A673 (cell line): ENCODE data around the gene NEK7. TPM values are rescaled to one million over a fixed set of nuclear protein-coding genes. Genes with fewer than 3 reads are reported as not detected.
"Not testable (repeated sequence)": the region's sequence is repeated elsewhere in the genome, so short reads cannot be mapped to it uniquely, and the experiment has no call there.

Experiments used
- BruUV-seq: library from RNA; stranded (reverse); fragments of 400-500 nt; replicated peaks from 2 replicates; lab custom pipeline; 2021; lab: Mats Ljungman, UMichigan
- CTCF ChIA-PET: fragments of 300-600 bp; sonication (Branson Sonifier 250); formaldehyde crosslinking; loops from one replicate; lab custom pipeline; 2022; ENCODE audit warnings: antibody characterized with exemption; lab: Charles Lee
- POLR2A ChIA-PET: fragments of 300-600 bp; sonication (Branson Sonifier 250); formaldehyde crosslinking; loops from one replicate; lab custom pipeline; 2022; ENCODE audit warnings: antibody characterized with exemption; ENCODE audit not compliant: low non-redundant PET; lab: Charles Lee
- DNase-seq: peaks from one replicate; pipeline ENCODE4 v3.0.0-alpha.2; 2015; ENCODE audit warnings: low spot score
- H3K27ac ChIP-seq: fragments of 200-600 bp; sonication (generic); 2 replicates; pipeline ENCODE4 v1.5.1; 2016; ENCODE audit warnings: mixed run types, low read depth, mild to moderate bottlenecking, mixed read lengths, antibody characterized with exemption, low read length; ENCODE audit not compliant: poor library complexity, severe bottlenecking
- H3K27me3 ChIP-seq: fragments of 200-600 bp; sonication (generic); replicated peaks from 2 replicates; pipeline ENCODE4 v1.6.1; 2017; ENCODE audit warnings: mixed run types, low read depth, mild to moderate bottlenecking, mixed read lengths, antibody characterized with exemption, low read length; ENCODE audit not compliant: insufficient read depth, poor library complexity
- H3K36me3 ChIP-seq: fragments of 200-600 bp; sonication (generic); 2 replicates; pipeline ENCODE4 v1.6.1; 2016; ENCODE audit warnings: mixed run types, mild to moderate bottlenecking, mixed read lengths, antibody characterized with exemption, low read length; ENCODE audit not compliant: insufficient read depth, poor library complexity, severe bottlenecking
- H3K4me1 ChIP-seq: fragments of 200-600 bp; sonication (generic); 2 replicates; pipeline ENCODE4 v1.6.1; 2017; ENCODE audit warnings: mixed run types, mild to moderate bottlenecking, mixed read lengths, antibody characterized with exemption, low read length; ENCODE audit not compliant: insufficient read depth, poor library complexity, severe bottlenecking
- H3K4me3 ChIP-seq: fragments of 200-600 bp; sonication (generic); 2 replicates; pipeline ENCODE4 v1.5.1; 2016; ENCODE audit warnings: low read depth, mixed run types, mild to moderate bottlenecking, mixed read lengths, low read length; ENCODE audit not compliant: poor library complexity, severe bottlenecking
- H3K9me3 ChIP-seq: fragments of 200-600 bp; sonication (generic); 2 replicates; pipeline ENCODE4 v1.6.1; 2016; ENCODE audit warnings: mixed run types, low read depth, mild to moderate bottlenecking, mixed read lengths, antibody characterized with exemption, low read length; ENCODE audit not compliant: poor library complexity, severe bottlenecking
- EZH2 ChIP-seq: fragments of 200-600 bp; sonication (generic); IDR thresholded peaks from 2 replicates; pipeline ENCODE4 v1.6.1; 2017; ENCODE audit warnings: borderline replicate concordance, low read depth, mild to moderate bottlenecking, mixed read lengths, antibody characterized with exemption, low read length; ENCODE audit not compliant: poor library complexity, severe bottlenecking
- intact Hi-C: fragments of 100-400 bp; cut with micrococcal nuclease; formaldehyde crosslinking; loops from one replicate; pipeline ENCODE4 v1.10.0; 2022; ENCODE audit not compliant: unreplicated experiment
- total RNA-seq: library from RNA; stranded (reverse); gene quantifications from 2 replicates; pipeline ENCODE4 v1.2.3, GENCODE V29; 2021
- TF ChIP-seq, protein P1 (sequence below): fragments of 300-800, 200-600 bp; sonication (generic); conservative IDR thresholded peaks from 2 replicates; pipeline ENCODE4 v1.5.1; 2017; ENCODE audit warnings: low read depth, mild to moderate bottlenecking, antibody characterized with exemption, low read length, moderate library complexity, mixed read lengths

Gene NEK7
- total RNA-seq, 1 experiment from 2014 or later, result 18.6 TPM

DNA sequence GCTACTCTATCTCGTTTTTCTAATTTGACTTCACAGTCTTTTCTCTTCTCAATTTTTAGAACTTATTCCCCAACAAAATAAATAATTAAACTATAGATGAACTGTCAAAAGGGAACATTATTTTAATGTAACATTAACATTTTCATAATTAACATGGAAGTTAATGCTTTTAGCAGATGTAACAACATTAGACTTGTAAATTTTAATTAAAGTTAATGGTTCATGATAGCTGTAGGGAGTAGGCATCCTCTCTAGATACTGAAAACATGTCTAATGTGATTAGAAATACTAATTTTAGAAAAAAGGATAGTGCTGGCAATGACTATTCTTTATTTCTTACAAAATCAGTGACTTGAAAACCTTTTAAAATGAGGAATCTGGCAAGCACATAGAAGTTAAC is 32.1 kb upstream of the NEK7 start:
- BruUV-seq, result no TSS peak
- CTCF ChIA-PET, result no interaction called here
- TF ChIP-seq EZH2, result no peak
- TF ChIP-seq, protein P1, sequence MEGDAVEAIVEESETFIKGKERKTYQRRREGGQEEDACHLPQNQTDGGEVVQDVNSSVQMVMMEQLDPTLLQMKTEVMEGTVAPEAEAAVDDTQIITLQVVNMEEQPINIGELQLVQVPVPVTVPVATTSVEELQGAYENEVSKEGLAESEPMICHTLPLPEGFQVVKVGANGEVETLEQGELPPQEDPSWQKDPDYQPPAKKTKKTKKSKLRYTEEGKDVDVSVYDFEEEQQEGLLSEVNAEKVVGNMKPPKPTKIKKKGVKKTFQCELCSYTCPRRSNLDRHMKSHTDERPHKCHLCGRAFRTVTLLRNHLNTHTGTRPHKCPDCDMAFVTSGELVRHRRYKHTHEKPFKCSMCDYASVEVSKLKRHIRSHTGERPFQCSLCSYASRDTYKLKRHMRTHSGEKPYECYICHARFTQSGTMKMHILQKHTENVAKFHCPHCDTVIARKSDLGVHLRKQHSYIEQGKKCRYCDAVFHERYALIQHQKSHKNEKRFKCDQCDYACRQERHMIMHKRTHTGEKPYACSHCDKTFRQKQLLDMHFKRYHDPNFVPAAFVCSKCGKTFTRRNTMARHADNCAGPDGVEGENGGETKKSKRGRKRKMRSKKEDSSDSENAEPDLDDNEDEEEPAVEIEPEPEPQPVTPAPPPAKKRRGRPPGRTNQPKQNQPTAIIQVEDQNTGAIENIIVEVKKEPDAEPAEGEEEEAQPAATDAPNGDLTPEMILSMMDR, result no peak
- Histone ChIP-seq H3K9me3 (no peaks in the 10 kb centered on the region), H3K4me1 (no peaks in the 10 kb centered on the region), H3K27ac (no peak overlapping the region), H3K4me3 (no peak overlapping the region), H3K36me3 (no peaks in the 10 kb centered on the region), H3K27me3 (no peaks in the 10 kb centered on the region)
- intact Hi-C loops, result no loop called here
- DNase-seq, result no peak
- POLR2A ChIA-PET, result no interaction called here

DNA sequence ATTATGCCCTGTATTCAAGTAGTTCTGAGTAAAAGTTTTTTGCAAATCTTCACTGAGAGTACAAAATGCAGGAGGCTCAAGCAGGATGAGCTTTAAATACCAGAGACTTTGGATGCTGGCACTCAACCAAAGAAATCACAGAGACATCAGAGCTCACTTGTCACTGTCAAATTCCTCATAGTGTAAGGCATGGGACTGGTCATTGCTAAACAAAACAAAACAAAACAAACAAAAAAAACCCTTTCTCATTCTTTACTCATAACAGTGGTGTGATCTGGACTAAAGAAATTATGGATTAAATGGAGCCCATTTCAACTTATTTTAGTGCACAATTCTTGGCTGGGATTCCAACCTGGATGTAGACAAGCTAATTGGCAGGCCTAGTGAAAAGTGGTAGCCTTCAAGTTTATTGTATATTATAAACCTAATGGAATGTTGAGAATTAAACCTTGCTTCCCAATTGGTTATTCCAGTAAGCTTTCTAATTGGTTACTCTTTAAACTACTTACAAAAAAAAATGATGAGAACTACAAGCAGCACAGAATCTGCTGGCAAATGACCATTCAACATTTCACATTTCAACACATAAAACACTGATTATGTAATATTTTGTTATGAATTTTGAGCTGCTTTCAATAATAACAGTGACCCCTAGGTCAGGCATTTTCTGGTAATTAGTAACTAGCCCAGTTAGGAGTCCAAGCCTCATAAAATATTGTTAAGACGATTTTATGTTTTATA is 30.6 kb upstream of the NEK7 start:
- peak; percentile 43 for DNase-seq
- Histone ChIP-seq H3K27me3 (no peaks in the 10 kb centered on the region), H3K9me3 (no peaks in the 10 kb centered on the region), H3K27ac (no peak overlapping the region), H3K36me3 (no peaks in the 10 kb centered on the region), H3K4me3 (no peak overlapping the region), H3K4me1 (no peaks in the 10 kb centered on the region)
- ChIA-PET CTCF (no interaction called here), POLR2A (no interaction called here)
- intact Hi-C loops, result no loop called here
- no TSS peak for BruUV-seq
- TF ChIP-seq EZH2, result no peak
- TF ChIP-seq, protein P1, result no peak

DNA sequence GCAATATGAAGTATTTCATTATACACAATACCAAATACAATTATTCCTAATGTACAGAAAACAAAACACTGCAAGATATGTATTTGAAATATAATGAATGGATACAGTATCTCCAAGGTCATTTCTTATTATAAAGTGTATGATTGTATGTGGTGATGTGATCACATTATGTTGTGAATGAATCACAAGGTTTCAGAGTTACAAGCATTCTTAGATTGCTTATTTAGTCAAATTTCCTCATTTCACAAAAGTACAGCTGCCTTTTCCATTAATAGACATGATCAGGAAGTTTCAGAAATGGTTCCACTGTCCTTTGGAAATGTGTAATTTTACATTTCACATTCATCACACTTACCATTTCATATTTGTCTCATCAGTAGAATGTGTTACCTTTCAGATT is 28.3 kb upstream of the NEK7 start:
- intact Hi-C loops, result no loop called here
- CTCF ChIA-PET, result no interaction called here
- POLR2A ChIA-PET, result no interaction called here

GRCh38 chr1:198130053-198130452 is 26.7 kb upstream of the NEK7 start:
- DNase-seq, H3K4me1 ChIP-seq, H3K36me3 ChIP-seq, H3K9me3 ChIP-seq, BruUV-seq, H3K4me3 ChIP-seq, intact Hi-C loops, POLR2A ChIA-PET, CTCF ChIA-PET, H3K27ac ChIP-seq, H3K27me3 ChIP-seq: not testable (repeated sequence)

More for the DNA sequence above, 28.3 kb upstream of the NEK7 start:
- no peak overlapping the region for H3K4me3 ChIP-seq
- H3K27ac ChIP-seq, result no peak overlapping the region
- DNase-seq, result no peak
- no TSS peak for BruUV-seq
- TF ChIP-seq EZH2, result no peak
- TF ChIP-seq, protein P1, result no peak
- no peaks in the 10 kb centered on the region for H3K36me3 ChIP-seq
- no peaks in the 10 kb centered on the region for H3K9me3 ChIP-seq
- H3K4me1 ChIP-seq, result no peaks in the 10 kb centered on the region
- no peaks in the 10 kb centered on the region for H3K27me3 ChIP-seq
